H1 (cell line): ENCODE measurements around the gene SPG7. TPM values are rescaled to one million over a fixed set of nuclear protein-coding genes. Genes with fewer than 3 reads are reported as not detected.

Experiments used
- BRCA1 ChIP-seq: IDR thresholded peaks from 2 replicates; pipeline ENCODE4 v1.6.1; 2012; ENCODE audit warnings: low read depth, low read length, improper control_type of control experiment
- CBX5 ChIP-seq: fragments of 300-800, 300-1000 bp; sonication (generic); IDR thresholded peaks from 2 replicates; pipeline ENCODE4 v1.7.1; 2016; ENCODE audit warnings: antibody characterized with exemption, low read length, low read depth
- CHD7 ChIP-seq: fragments of 300-600 bp; sonication (generic); IDR thresholded peaks from 2 replicates; pipeline ENCODE4 v1.7.1; 2012; ENCODE audit warnings: low read length, moderate library complexity, mild to moderate bottlenecking, inconsistent platforms; ENCODE audit not compliant: insufficient replicate concordance
- CTCF ChIP-seq, 3 experiments: IDR thresholded peaks; 1 replicate in 2 of 3; 2 replicates in 1 of 3; pipeline versions ENCODE4 v1.5.1 to v1.6.1; 2011; ENCODE audit warnings: low read length in 3 of 3, mild to moderate bottlenecking in 3 of 3, inconsistent platforms in 2 of 3, low read depth in 1 of 3, moderate library complexity in 1 of 3; ENCODE audit not compliant: insufficient read depth in 1 of 3; ENCODE audit errors: control extremely low read depth in 1 of 3
- FOSL1 ChIP-seq: IDR thresholded peaks from 2 replicates; pipeline ENCODE4 v1.6.1; 2011; ENCODE audit warnings: mild to moderate bottlenecking, low read depth, low read length, moderate library complexity; ENCODE audit not compliant: insufficient read depth
- HDAC6 ChIP-seq: IDR thresholded peaks from one replicate; pipeline ENCODE4 v1.7.1; 2012; ENCODE audit warnings: low read depth, mild to moderate bottlenecking, inconsistent platforms, low read length, moderate library complexity
- NRF1 ChIP-seq: IDR thresholded peaks from 2 replicates; pipeline ENCODE4 v1.6.1; 2011; ENCODE audit warnings: mild to moderate bottlenecking, low read depth, low read length, improper control_type of control experiment
- TCF12 ChIP-seq: IDR thresholded peaks from 2 replicates; pipeline ENCODE4 v1.6.1; 2011; ENCODE audit warnings: low read depth, mild to moderate bottlenecking, low read length
- polyA plus RNA-seq, 7 experiments: library from polyadenylated mRNA; depleted of rRNA in 3 of 7; stranded (reverse) in 5 of 7; unstranded in 2 of 7; fragments of >200 nt in 5 of 7; fragments of 200-250 nt in 2 of 7; gene quantifications; 1 replicate in 5 of 7; 2 replicates in 1 of 7; 4 replicates in 1 of 7; pipeline versions ENCODE4 v1.2.1 to v1.2.3, GENCODE V29; 2011 to 2013; ENCODE audit warnings: missing spikeins in 2 of 7, mixed read lengths in 2 of 7
- total RNA-seq: library from RNA; stranded (reverse); fragmentation: NEBNext Ultra II Directional; extraction: Animal tissue kit (Norgen Biotek cat#: 25700); gene quantifications from 2 replicates; pipeline ENCODE4 v1.2.1, GENCODE V29; 2021

The SPG7 gene
- total and polyA plus RNA-seq, 2 of the 8 experiments (the other 6 are each of a cell fraction or from before 2014, with no cell fraction given) = 72.1 to 113 TPM

- TF ChIP-seq CTCF (IDR thresholded peaks at IDR 0.05; ENCODE audit: control extremely low read depth in 1 of 3, insufficient read depth in 1 of 3, low read depth in 1 of 3, low read length in 3 of 3) (no peak), FOSL1 (no peak), BRCA1 (no peak), NRF1 (no peak), TCF12 (no peak), CBX5 (no peak), HDAC6 (no peak), CHD7 (no peak)
These were observed 14.4 kb upstream of the SPG7 start (continued) for GRCh38 chr16:89493776-89494175.
